ENCODE results near the gene CCR1.

Gene CCR1

GRCh38 chr3:46208167-46208704 lies at the start of gene CCR1:
CCR1 (minus strand) TSS chr3:46208313; CDS start chr3:46204313, 4,000 bp downstream.
- peak in 5 of 10 donors; percentile 22 to 84 (median 43) for DNase-seq
- intact Hi-C loops (cut with DNase I): no loop called here

GRCh38 chr3:46252980-46253379 lies 44.9 kb upstream of the CCR1 start:
- intact Hi-C loops (cut with DNase I): no loop called here
- no peak for DNase-seq

GRCh38 chr3:46245146-46245545 lies 37.0 kb upstream of the CCR1 start:
- DNase-seq: no peak

GRCh38 chr3:46243560-46243959 lies 35.4 kb upstream of the CCR1 start:
- intact Hi-C loops (cut with DNase I): no loop called here

More at GRCh38 chr3:46245146-46245545, 37.0 kb upstream of the CCR1 start:
- intact Hi-C loops (cut with DNase I): no loop called here

GRCh38 chr3:46242120-46242519 lies 34.0 kb upstream of the CCR1 start, which contains the start of gene CCR3:
CCR3 (plus strand) TSS chr3:46242460; CDS start chr3:46265159, 22,699 bp downstream.
- intact Hi-C loops (cut with DNase I): no loop called here
- DNase-seq: no peak

More at GRCh38 chr3:46243560-46243959, 35.4 kb upstream of the CCR1 start:
- no peak for DNase-seq

GRCh38 chr3:46239952-46240351 lies 31.8 kb upstream of the CCR1 start:
- no peak for DNase-seq
- intact Hi-C loops (cut with DNase I): no loop called here

- intact Hi-C loops (cut with DNase I): no loop called here
- no peak for DNase-seq
These were observed 31.3 kb upstream of the CCR1 start for GRCh38 chr3:46239301-46239938.

GRCh38 chr3:46238386-46238785 lies 30.3 kb upstream of the CCR1 start:
- no peak for DNase-seq
- intact Hi-C loops (cut with DNase I): no loop called here

GRCh38 chr3:46236294-46237054 lies 28.4 kb upstream of the CCR1 start:
- no peak for DNase-seq
- intact Hi-C loops (cut with DNase I): no loop called here

- intact Hi-C loops (cut with DNase I): no loop called here
- no peak for DNase-seq
These were observed 27.3 kb upstream of the CCR1 start for GRCh38 chr3:46235425-46235824.

- DNase-seq: no peak
- intact Hi-C loops (cut with DNase I): no loop called here
These were observed 25.1 kb upstream of the CCR1 start for GRCh38 chr3:46233194-46233593.

GRCh38 chr3:46231323-46231722 lies 23.2 kb upstream of the CCR1 start:
- intact Hi-C loops (cut with DNase I): no loop called here

GRCh38 chr3:46228260-46229242 lies 20.4 kb upstream of the CCR1 start:
- intact Hi-C loops (cut with DNase I): loop anchor here (10.0 kb wide), 1 partner anchor 146 kb away; the partner anchor contains the start of gene CCR5
- no peak for DNase-seq

More at GRCh38 chr3:46231323-46231722, 23.2 kb upstream of the CCR1 start:
- DNase-seq: no peak

GRCh38 chr3:46222435-46223161 lies 14.5 kb upstream of the CCR1 start:
- intact Hi-C loops (cut with DNase I): loop anchor here (10.0 kb wide), 1 partner anchor 152 kb away; the partner anchor contains the start of gene CCR5
- DNase-seq: no peak

- intact Hi-C loops (cut with DNase I): loop anchor here (10.0 kb wide), 1 partner anchor 153 kb away; the partner anchor contains the start of gene CCR5
- DNase-seq: no peak
These were observed 13.8 kb upstream of the CCR1 start for GRCh38 chr3:46221938-46222337.

GRCh38 chr3:46221391-46221790 lies 13.3 kb upstream of the CCR1 start:
- no peak for DNase-seq
- intact Hi-C loops (cut with DNase I): loop anchor here (10.0 kb wide), 1 partner anchor 153 kb away; the partner anchor contains the start of gene CCR5

GRCh38 chr3:46218196-46218709 lies 10.1 kb upstream of the CCR1 start:
- intact Hi-C loops (cut with DNase I): loop anchor here (10.0 kb wide), 1 partner anchor 133 kb away; no protein-coding TSS in a partner anchor
- DNase-seq: no peak

- DNase-seq: no peak
- intact Hi-C loops (cut with DNase I): loop anchor here (10.0 kb wide), 1 partner anchor 131 kb away; no protein-coding TSS in a partner anchor
These were observed 7.8 kb upstream of the CCR1 start for GRCh38 chr3:46215810-46216414.
